Esophagus (tissue), 2 donors: ENCODE measurements around the gene PXDN. TPM values are rescaled to one million over a fixed set of nuclear protein-coding genes. Genes with fewer than 3 reads are reported as not detected.
"Not testable (repeated sequence)": the region's sequence is repeated elsewhere in the genome, so short reads cannot be mapped to it uniquely, and the experiment has no call there.

Experiments used
- H3K27ac ChIP-seq, 2 donors: one replicate each; pipeline ENCODE4 v1.5.1; 2013; ENCODE audit warnings: low read depth in 2 of 2, mild to moderate bottlenecking in 2 of 2, inconsistent platforms in 1 of 2, low read length in 1 of 2, moderate library complexity in 1 of 2
- H3K27me3 ChIP-seq, 2 donors: one replicate each; pipeline ENCODE4 v1.6.1; 2013; ENCODE audit warnings: low read length in 2 of 2, control low read depth in 1 of 2, mild to moderate bottlenecking in 1 of 2; ENCODE audit not compliant: insufficient read depth in 2 of 2, control insufficient read depth in 1 of 2
- H3K36me3 ChIP-seq, 2 donors: one replicate each; pipeline ENCODE4 v1.6.1; 2013; ENCODE audit warnings: low read length in 1 of 2; ENCODE audit not compliant: control insufficient read depth in 2 of 2, insufficient read depth in 2 of 2
- H3K4me1 ChIP-seq, 2 donors: one replicate each; pipeline ENCODE4 v1.6.1; 2013; ENCODE audit warnings: low read length in 1 of 2; ENCODE audit not compliant: control insufficient read depth in 2 of 2, insufficient read depth in 2 of 2
- H3K4me3 ChIP-seq, 2 donors: one replicate each; pipeline ENCODE4 v1.5.1; 2013; ENCODE audit warnings: low read length in 2 of 2, mild to moderate bottlenecking in 2 of 2, low read depth in 1 of 2, moderate library complexity in 1 of 2
- H3K9me3 ChIP-seq, 2 donors: one replicate each; pipeline ENCODE4 v1.6.1; 2013; ENCODE audit warnings: mild to moderate bottlenecking in 2 of 2, low read depth in 1 of 2, low read length in 1 of 2, moderate library complexity in 1 of 2; ENCODE audit not compliant: control insufficient read depth in 2 of 2, insufficient read depth in 1 of 2
- WGBS, 2 donors: extraction: QIAGEN DNeasy Blood & Tissue Kit; methylation state at CpG; one replicate each; pipeline ENCODE4 v1.1.7; 2013; 5-methylcytosine and 5-hydroxymethylcytosine counted together
- polyA plus RNA-seq, 2 donors: library from polyadenylated mRNA; stranded (reverse); fragments of 200-250 nt; gene quantifications; one replicate each; pipeline ENCODE4 v1.2.3, GENCODE V29; 2013
- donor health status: healthy with polysubstance abuse.
- donor health status: Bipolar disorder and iron deficiency.

PXDN gene
- polyA plus RNA-seq, 2 donors: 1.1 to 1.9 TPM

DNA sequence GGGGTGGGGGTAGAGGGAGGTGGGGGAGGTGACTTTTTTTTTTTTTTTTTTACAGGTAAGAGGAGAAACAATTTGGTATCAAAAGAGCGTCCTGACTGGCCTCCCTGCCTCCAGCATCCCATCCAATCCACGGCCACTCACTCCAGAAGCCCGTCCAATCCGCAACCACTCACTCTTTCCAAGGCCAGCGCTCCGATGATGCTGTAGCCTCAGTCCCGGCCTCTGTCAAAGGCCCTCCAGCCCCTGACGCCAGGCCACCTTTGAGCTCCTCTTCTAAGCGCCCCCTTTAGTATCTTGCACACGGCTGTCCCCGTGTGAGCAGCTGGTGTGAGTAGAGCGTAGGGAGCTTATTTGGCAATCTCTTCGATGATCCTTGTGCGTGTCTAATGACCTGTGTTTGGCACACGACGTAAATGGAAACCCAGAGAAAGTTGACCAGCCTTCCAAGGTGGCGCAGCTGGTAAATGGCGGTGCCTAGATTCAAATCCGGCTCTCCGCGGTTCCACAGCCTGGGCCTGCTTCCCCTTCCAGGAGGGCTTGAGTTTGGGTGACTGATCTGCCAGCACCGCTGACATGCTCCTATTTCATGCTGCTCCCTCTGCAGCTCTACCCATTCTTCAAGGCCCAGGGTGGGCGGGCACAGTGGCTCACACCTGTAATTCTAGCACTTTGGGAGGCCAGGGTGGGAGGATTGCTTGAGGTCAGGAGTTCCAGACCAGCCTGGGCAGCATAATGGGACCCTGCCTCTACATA is 23.8 kb upstream of the PXDN start:
- no peaks in the 10 kb centered on the region for H3K27me3 ChIP-seq
- WGBS, 2 donors: 91 to 95% methylated on average over 23 of the region's 23 CpGs

DNA sequence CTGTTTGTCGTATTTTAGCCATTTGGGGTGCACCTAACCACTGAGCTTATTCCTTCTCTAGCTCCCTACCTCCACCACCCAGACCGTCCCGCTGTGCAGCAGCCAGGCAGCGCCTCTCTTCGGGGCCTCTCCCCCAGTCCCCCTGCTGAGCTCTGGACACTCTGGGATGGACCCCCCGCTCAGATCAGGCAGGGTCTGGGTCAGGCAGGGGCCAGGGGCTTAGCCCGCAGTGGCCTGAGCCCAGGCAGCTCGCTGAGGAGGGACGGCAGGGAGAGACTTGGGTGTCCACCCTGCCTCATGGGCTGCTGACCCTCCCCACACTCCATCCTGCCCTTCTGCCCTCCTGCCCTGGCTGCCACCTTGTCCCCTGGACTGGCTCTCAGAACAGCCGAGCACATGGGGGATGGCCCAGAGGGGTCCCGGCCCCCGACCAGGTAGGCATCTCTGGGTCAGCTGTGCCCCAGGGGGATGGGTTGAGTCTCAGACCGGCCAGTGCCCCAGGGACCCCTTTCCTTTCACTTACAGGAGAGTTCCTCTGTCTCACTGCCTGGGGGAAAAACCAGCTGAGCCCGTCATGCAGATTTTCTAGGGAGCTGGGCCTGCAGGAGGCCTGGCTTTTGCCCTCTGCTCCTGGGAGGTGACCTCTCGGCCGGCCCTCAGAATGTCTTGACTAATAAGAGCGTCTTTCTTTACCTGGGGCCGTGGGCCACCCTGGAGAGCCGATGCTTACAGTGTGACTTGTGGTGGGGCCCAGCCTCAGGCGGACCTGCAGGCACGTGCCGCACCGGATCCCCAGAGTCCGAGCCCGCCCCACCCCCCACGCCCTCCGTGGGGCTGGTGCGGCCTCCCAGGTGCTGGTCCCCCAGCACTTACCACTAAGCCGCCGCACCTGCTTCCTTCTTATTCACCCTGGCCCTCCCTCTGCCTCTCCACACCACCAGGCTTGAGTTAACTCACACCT is 22.8 kb upstream of the PXDN start:
- H3K4me3 ChIP-seq: no peak overlapping the region
- WGBS, 2 donors: 75 to 82% methylated on average over 30 of the region's 30 CpGs
- H3K36me3 ChIP-seq: no peaks in the 10 kb centered on the region
- peaks cover 0 to 2% of the 10 kb centered on the region in 2 donors for H3K9me3 ChIP-seq
- no peaks in the 10 kb centered on the region for H3K27me3 ChIP-seq
- no peak overlapping the region for H3K27ac ChIP-seq
- no peaks in the 10 kb centered on the region for H3K4me1 ChIP-seq

More for the DNA sequence above, 23.8 kb upstream of the PXDN start:
- Histone ChIP-seq H3K9me3 (peaks cover 0 to 2% of the 10 kb centered on the region in 2 donors), H3K4me1 (no peaks in the 10 kb centered on the region), H3K4me3 (no peak overlapping the region), H3K36me3 (no peaks in the 10 kb centered on the region), H3K27ac (no peak overlapping the region)

DNA sequence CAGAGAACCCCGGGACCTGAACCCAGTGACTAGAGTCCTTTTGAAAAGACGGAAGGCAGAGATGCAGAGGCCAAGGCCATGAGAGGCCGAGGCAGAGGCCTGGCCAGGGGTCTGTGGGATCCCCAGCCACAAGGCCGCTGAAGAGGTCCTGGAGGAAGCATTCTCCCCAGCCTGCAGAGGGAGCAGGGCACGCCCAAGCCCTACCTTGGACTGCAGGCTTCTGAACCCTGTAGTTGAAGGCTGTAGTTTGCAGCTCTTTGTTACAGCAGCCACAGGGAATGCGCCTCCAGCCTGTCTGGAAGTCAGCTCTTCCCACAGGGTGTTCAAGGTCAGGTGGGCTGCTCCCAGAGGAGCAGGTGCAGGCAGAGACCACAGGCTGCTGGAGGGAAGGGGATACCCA is 22.1 kb upstream of the PXDN start:
- no peak overlapping the region for H3K4me3 ChIP-seq
- no peaks in the 10 kb centered on the region for H3K27me3 ChIP-seq
- no peak overlapping the region for H3K27ac ChIP-seq
- 80 to 81% methylated on average over 6 of the region's 6 CpGs for WGBS, 2 donors
- no peaks in the 10 kb centered on the region for H3K36me3 ChIP-seq
- peaks cover 0 to 2% of the 10 kb centered on the region in 2 donors for H3K9me3 ChIP-seq
- no peaks in the 10 kb centered on the region for H3K4me1 ChIP-seq

DNA sequence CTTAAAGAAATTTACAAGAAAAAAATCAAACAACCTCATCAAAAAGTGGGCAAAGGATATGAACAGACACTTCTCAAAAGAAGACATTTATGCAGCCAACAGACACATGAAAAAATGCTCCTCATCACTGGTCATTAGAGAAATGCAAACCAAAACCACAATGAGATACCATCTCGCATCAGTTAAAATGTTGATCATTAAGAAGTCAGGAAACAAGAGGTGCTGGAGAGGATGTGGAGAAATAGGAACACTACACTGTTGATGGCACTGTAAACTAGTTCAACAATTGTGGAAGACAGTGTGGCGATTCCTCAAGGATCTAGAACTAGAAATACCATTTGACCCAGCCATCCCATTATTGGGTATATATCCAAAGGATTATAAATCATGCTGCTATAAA is 20.9 kb upstream of the PXDN start:
- not testable (repeated sequence) for H3K9me3 ChIP-seq, H3K4me3 ChIP-seq, H3K36me3 ChIP-seq, H3K27ac ChIP-seq, H3K27me3 ChIP-seq, H3K4me1 ChIP-seq
- WGBS, 2 donors: 87 to 88% methylated on average over 2 of the region's 2 CpGs

DNA sequence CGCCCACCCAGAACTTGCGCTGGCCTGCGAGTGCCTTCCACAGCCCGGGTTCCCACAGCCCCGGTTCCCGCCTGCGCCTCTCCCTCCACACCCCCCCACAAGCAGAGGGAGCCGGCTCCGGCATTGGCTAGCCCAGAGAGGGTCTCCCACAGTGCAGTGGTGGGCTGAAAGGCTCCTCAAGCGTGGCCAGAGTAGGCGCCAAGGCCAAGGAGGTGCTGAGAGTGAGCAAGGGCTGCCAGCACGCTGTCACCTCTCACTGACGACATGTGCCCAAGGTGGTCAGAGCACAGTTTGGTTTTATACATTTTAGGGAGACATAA is 15.3 kb upstream of the PXDN start:
- Histone ChIP-seq H3K4me1 (no peaks in the 10 kb centered on the region), H3K27ac (no peak overlapping the region), H3K36me3 (no peaks in the 10 kb centered on the region), H3K27me3 (no peaks in the 10 kb centered on the region), H3K4me3 (no peak overlapping the region), H3K9me3 (no peaks in the 10 kb centered on the region)
- 87 to 97% methylated on average over 11 to 13 of the region's 13 CpGs for WGBS, 2 donors

DNA sequence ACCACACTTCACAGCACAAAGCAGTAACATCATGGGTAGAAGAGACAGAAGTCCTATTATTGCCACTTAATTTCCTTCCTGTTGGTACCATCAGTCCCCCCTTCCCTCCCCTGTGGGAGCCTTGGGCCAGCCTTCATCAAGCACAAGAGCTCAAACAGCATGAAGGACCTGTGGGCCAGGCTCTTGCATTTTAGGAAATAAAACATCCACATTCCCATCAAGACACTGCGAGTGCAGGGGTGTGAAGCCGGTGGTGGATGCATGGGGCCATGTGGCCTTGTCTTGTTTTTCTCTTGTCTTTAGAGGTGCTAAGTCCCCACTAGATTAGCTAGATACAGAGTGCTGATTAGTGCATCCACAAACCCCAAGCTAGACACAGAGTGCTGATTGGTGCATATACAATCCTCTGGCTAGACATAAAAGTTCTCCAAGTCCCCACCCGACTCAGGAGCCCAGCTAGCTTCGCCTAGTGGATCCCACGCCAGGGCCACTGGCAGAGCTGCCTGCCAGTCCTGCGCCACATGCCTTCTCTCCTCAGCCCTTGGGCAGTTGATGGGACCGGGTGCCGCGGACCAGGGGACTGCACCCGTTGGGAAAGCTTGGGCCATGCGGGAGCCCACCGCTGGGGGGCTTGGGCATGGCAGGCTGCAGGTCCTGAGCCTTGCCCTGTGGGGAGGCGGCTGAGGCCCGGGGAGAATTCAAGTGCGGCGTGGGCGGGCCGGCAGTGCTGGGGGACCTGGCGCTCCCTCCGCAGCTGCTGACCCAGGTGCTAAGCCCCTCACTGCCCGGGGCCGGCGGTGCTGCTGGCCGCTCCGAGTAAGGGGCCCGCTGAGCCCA is 14.7 kb upstream of the PXDN start:
- Histone ChIP-seq H3K9me3 (no peaks in the 10 kb centered on the region), H3K36me3 (no peaks in the 10 kb centered on the region), H3K27ac (no peak overlapping the region), H3K4me1 (no peaks in the 10 kb centered on the region), H3K27me3 (no peaks in the 10 kb centered on the region), H3K4me3 (no peak overlapping the region)
- WGBS, 2 donors: 93 to 94% methylated on average over 21 to 26 of the region's 26 CpGs

DNA sequence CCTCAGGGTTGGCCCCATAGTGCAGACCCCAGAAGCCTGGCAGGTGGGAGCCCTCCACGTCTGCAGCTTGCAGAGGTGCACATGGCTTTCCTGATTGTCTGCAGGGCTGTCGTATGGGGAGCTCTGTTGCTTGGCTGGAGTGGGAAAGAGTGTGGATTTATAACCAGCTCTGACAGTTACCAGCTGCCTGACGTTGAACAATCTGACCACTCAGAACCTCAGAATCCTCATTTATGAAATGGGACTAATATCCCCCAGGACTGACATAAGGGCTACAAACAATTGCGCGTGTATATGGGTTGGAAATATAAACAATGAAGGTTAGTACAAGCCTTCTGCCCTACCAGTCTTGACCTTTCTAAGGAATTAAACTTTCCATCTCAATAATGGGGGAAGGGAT is 13.9 kb upstream of the PXDN start:
- 73 to 76% methylated on average over 5 of the region's 5 CpGs for WGBS, 2 donors
- Histone ChIP-seq H3K9me3 (no peaks in the 10 kb centered on the region), H3K36me3 (no peaks in the 10 kb centered on the region), H3K27ac (no peak overlapping the region), H3K4me1 (no peaks in the 10 kb centered on the region), H3K27me3 (no peaks in the 10 kb centered on the region), H3K4me3 (no peak overlapping the region)

DNA sequence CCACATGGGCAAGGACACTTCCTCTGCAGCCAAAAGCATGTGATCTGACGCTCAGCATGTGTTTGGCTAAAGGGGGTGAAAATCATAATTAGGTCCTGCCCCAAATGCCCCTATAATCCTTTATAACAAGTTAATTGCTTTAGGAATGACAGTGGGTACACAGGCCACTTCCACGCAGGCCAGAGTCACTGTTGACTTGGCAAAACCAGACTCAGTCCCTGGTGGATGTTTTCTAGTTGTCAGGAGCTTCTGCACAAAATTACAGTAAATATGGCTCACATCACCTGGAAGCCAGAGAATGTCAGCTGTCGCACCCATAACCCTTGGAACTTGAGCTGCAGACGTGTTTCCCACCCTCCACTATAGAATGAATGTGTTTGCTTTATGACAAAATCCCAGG is 13.3 kb upstream of the PXDN start:
- Histone ChIP-seq H3K36me3 (no peaks in the 10 kb centered on the region), H3K9me3 (no peaks in the 10 kb centered on the region), H3K27me3 (no peaks in the 10 kb centered on the region), H3K4me3 (no peak overlapping the region), H3K27ac (no peak overlapping the region), H3K4me1 (no peaks in the 10 kb centered on the region)
- WGBS, 2 donors: 88 to 93% methylated on average over 4 of the region's 4 CpGs

DNA sequence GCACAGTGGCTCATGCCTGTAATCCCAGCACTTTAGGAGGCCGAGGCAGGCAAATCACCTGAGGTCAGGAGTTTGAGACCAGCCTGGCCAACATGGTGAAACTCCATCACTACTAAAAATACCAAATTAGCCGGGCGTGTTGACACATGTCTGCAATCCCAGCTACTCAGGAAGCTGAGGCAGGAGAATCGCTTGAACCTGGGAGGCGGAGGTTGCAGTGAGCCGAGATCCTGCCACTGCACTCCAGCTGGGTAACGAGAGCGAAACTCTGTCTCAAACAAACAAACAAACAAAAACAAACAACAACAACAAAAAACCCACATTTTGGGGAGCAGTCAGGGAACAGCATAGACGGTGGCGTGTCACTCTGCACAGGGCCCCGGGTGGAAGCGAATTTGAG is 12.8 kb upstream of the PXDN start:
- H3K4me1 ChIP-seq, H3K4me3 ChIP-seq, H3K27me3 ChIP-seq, H3K36me3 ChIP-seq, H3K9me3 ChIP-seq, H3K27ac ChIP-seq: not testable (repeated sequence)
- WGBS, 2 donors: 86 to 89% methylated on average over 12 of the region's 12 CpGs
